Mononuclear cell (primary cell): ENCODE measurements around the gene KCNQ1. TPM values are rescaled to one million over a fixed set of nuclear protein-coding genes. Genes with fewer than 3 reads are reported as not detected.

ENCODE experiments used
- H3K27me3 ChIP-seq: 2 replicates; pipeline ENCODE4 v1.6.0; 2011; ENCODE audit warnings: low read length, control low read depth; ENCODE audit not compliant: insufficient read depth
- H3K4me1 ChIP-seq: 2 replicates; pipeline ENCODE4 v1.5.1; 2011; ENCODE audit warnings: mild to moderate bottlenecking, low read length, control low read depth; ENCODE audit not compliant: insufficient read depth
- H3K4me3 ChIP-seq: 2 replicates; pipeline ENCODE4 v1.5.1; 2011; ENCODE audit warnings: mild to moderate bottlenecking, low read length, moderate library complexity
- H3K9me3 ChIP-seq: 2 replicates; pipeline ENCODE4 v1.5.1; 2011; ENCODE audit warnings: low read depth, mild to moderate bottlenecking, control low read depth, low read length
- total RNA-seq: library from RNA; depleted of rRNA; stranded (reverse); fragments of >200 nt; gene quantifications from one replicate; pipeline ENCODE4 v1.2.3, GENCODE V29; 2012

KCNQ1 gene
- total RNA-seq, 1 donor = 12.7 TPM

DNA sequence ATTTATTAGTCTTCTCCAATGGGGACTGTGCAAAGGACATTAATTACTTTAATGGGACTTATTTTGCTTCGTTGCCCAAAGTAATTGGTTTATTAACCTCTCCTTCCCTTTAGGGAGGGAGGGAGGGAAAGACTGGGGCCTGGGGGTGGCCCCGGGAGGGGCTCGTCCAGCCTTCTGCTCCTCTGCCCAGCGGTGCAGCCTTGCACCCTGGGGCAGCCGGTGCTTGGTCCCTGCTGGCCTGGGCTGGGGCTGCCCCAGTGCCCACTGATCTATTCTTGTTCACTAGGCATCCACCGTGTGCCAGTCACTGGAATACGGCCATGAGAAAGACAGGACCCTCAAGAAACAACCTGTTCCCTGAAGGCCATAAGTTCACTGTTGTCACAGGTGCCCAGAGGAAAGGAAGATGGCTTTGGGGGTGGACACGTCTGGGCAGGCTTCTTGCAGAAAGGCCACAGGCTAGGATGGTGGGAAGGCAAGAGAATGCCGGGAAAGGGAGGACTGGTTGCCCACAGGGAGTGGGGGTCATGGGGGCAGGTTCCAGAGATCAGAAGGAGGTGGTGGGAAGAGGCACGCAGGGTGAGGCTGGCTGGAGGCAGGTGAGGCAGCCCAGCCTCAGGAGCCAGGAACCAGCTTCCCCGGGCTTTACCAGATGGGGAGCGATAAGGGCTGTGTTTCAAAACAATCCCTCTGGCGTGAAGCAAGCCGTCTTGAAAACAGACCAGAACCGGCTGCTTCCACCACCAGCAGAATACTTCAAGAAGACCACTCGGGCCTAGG, 302.6 kb downstream of the KCNQ1 start:
- H3K27me3 ChIP-seq = no peaks in the 10 kb centered on the region
- H3K4me1 ChIP-seq = no peaks in the 10 kb centered on the region
- no peak overlapping the region for H3K4me3 ChIP-seq
- H3K9me3 ChIP-seq = no peaks in the 10 kb centered on the region

DNA sequence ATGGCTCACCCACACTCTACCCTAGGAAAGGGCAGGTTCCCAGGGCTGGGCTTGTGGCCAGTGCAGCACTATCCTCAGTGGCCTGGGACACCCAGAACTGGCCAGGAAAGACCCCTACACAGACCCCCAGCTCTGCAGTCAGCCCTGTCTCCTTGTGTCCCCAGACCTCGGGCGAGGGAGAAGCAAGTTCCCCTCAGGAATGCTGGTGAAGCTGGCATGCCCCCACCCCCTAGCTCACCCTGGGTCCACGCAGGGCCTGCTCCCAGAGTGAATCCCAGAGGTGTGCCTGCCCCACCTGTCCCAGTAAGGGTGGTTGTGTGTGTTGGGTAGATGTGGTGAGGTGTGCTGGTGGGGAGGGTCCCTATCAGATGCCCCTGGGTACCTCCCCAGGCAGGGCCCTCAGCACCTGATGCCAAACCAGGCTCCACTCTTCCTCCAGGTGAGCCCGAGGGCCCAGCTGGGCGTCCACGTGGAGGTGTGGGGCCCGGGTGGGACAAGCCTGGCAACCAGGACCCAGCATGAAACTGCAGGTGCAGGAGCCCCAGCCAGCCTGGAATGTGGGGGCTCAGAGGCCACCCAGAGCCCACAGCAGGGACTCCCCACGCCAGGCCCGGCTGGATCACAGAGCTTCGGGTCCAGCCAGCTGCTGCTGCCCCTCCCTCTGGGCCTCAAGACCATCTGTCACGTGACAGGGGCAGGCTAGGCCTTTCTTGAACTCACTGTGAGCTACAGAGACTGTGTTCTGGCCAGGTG, 303.4 kb downstream of the KCNQ1 start:
- Histone ChIP-seq H3K4me1 (no peaks in the 10 kb centered on the region), H3K27me3 (no peaks in the 10 kb centered on the region), H3K9me3 (no peaks in the 10 kb centered on the region), H3K4me3 (no peak overlapping the region)

DNA sequence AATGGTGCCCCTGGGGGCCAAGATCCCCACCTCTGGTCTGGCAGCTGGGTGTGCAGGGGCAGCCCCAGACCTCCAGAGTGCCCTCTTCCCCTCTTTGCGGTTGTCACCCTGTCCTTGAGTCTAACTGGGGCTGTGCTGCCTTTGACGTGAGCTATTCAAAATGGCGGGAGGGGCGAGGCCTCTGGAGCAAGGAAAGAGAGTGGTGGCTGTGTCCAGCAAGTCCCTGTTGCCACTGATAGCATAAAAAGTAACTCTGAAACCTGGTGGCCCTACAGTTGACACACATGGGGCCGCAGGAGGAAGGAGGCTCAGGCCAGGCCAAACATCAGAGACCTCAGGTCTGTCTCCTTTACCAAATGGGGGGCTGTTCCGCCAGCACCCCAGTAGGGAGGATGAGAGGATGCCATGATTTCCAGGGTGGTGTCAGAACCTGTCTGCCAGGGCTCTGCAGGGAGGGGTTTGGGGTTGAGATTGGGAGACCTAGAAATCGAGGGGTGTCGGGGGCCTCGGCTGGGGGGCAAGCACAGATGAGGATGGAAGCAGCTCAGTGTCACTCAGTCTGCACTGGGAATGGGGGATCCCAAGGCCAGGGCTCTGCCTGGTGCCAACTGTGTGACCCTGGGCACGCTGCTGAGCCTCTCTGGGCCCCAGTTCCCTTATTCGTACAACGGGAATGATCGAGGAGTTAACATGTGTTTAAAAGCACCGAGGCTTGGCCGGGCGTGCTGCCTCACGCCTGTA, 304.2 kb downstream of the KCNQ1 start:
- Histone ChIP-seq H3K9me3 (no peaks in the 10 kb centered on the region), H3K4me3 (no peak overlapping the region), H3K4me1 (no peaks in the 10 kb centered on the region), H3K27me3 (no peaks in the 10 kb centered on the region)

GRCh38 chr11:2750101-2750681, 305.4 kb downstream of the KCNQ1 start:
- H3K4me3 ChIP-seq = no peak overlapping the region
- H3K27me3 ChIP-seq = no peaks in the 10 kb centered on the region
- H3K9me3 ChIP-seq = no peaks in the 10 kb centered on the region
- no peaks in the 10 kb centered on the region for H3K4me1 ChIP-seq

- no peaks in the 10 kb centered on the region for H3K27me3 ChIP-seq
- no peaks in the 10 kb centered on the region for H3K4me1 ChIP-seq
- H3K9me3 ChIP-seq = no peaks in the 10 kb centered on the region
- H3K4me3 ChIP-seq = no peak overlapping the region
Observed at GRCh38 chr11:2750682-2751522, 306.1 kb downstream of the KCNQ1 start.

GRCh38 chr11:2751523-2752203, 306.9 kb downstream of the KCNQ1 start:
- H3K4me1 ChIP-seq = no peaks in the 10 kb centered on the region
- no peaks in the 10 kb centered on the region for H3K9me3 ChIP-seq
- no peaks in the 10 kb centered on the region for H3K27me3 ChIP-seq
- no peak overlapping the region for H3K4me3 ChIP-seq

- Histone ChIP-seq H3K27me3 (no peaks in the 10 kb centered on the region), H3K4me3 (no peak overlapping the region), H3K4me1 (no peaks in the 10 kb centered on the region), H3K9me3 (no peaks in the 10 kb centered on the region)
Observed at GRCh38 chr11:2752204-2752770, 307.5 kb downstream of the KCNQ1 start.

DNA sequence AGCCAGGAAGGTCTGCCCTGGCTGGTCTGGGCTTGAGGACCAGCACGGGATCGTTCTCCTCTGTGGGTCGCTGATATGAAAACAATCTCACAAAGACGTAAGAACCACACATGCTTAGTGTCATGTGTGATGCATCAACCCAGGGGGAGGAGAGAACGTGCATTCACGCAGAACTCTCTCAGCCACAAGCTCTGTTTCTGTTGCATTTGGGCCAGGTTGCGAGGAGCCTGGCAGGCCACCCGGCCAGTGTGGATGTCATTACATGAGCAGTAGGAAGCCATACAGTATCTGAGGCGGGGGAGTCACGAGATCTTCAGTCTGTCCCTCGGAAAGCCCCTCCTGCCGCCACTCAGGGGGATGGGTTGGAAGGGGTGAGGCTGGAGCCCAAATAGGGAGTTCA, 308.1 kb downstream of the KCNQ1 start:
- no peaks in the 10 kb centered on the region for H3K9me3 ChIP-seq
- no peaks in the 10 kb centered on the region for H3K27me3 ChIP-seq

DNA sequence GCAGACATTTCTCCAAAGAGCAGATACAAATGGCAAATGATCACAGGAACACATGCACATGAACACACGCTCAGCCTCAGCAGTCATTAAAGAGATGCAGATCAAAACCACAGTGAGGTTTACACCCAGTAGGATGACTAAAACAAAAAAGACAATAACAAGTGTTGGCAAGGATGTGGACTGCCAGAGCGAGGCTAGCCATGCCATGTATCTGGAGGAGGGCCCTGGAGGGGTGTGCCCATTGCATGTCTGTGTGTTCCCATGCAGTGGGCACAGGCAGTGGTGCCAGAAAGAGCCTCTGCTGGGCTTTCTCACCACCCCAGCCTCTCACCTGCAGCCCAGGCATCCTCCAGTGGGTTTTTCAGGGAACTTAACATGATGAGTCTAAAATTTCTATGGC, 309.2 kb downstream of the KCNQ1 start:
- Histone ChIP-seq H3K9me3 (no peaks in the 10 kb centered on the region), H3K27me3 (no peaks in the 10 kb centered on the region), H3K4me3 (no peak overlapping the region), H3K4me1 (no peaks in the 10 kb centered on the region)

More for the DNA sequence above, 308.1 kb downstream of the KCNQ1 start:
- H3K4me1 ChIP-seq = no peaks in the 10 kb centered on the region
- H3K4me3 ChIP-seq = no peak overlapping the region

DNA sequence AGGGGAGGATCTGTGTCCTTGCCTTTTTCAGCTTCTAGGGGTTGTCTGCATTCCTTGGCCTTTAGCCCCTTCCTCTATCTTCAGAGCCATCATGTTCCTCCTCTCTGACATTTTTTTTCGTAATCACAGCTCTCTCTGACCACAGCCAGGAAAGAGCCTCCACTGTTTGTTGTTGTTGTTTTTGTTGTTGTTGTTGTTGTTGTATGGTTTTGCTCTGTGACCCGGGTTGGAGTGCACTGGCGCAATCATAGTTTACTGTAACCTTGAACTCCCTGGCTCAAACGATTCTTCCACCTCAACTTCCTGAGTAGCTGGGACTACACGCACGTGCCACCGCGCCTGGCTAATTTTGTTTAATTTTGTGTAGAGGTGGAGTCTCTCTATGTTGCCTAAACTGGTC, 310.3 kb downstream of the KCNQ1 start:
- H3K4me1 ChIP-seq = no peaks in the 10 kb centered on the region
- H3K27me3 ChIP-seq = no peaks in the 10 kb centered on the region

DNA sequence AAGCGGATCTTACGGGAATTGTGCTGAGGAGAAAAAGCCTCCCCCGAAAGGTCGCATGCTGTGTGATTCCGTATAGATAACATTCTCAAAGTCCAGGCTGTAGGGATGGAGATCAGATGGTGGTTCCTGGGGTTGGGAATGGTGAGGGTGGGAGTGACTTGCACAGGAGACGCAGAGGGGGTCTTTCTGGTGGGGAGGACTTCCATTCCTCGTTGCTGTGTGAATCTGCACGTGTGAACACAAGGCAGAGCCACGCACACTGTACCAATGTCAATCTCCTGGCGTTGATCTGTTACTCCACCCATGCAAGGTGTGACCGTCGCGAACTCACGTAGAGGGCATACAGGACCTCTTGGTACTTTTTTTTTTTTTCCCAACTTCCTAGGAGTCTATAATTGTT, 313.9 kb downstream of the KCNQ1 start:
- no peaks in the 10 kb centered on the region for H3K4me1 ChIP-seq
- H3K9me3 ChIP-seq = no peaks in the 10 kb centered on the region
- H3K4me3 ChIP-seq = no peak overlapping the region
- no peaks in the 10 kb centered on the region for H3K27me3 ChIP-seq

More for the DNA sequence above, 310.3 kb downstream of the KCNQ1 start:
- Histone ChIP-seq H3K9me3 (no peaks in the 10 kb centered on the region), H3K4me3 (no peak overlapping the region)

DNA sequence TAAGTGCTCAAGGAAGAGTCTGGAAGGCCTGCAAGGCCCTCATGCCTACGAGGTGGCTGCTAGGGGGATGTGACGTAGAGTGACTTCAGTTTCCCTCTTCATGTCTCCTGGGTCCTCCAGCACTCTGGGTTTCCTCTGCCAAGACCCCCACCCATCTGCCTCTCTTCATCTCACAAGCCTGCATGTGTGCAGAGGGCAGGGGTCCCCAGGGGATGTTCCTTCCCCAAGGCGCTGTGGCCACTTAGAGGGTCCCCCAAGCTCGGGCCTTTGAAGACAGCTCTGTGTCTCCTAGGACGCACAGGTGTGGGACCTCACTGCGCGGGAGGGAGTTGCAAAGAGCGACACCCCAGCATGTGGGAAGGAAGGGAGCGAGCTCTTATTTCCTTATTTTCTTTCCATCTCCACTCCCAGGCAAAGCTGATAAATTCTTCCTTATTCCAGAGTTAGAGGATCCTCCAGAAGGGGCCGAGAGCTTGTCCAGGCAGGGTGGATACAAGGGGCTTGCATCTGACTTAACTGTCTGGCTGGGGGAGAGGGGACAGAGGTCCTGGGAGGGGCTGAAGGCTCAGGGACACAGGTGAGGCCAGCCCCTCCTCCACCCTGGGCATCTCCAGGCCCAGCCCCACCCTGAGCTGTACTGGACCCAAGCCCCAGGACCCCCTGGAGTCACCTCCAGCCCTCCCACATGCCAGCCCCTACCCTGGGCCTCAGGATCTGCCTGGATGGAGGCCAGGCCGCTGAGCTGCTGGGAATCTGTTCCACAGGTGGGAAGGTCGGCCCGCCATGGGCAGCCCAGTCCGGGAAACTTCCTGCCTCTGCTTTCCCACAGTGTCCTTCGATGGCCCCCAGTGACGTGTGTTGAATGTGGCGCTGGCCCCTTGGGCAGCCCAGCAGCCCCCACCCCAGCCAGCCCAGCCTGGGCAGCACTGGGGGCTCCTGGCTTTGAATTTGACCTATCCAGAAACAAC, 314.7 kb downstream of the KCNQ1 start:
- Histone ChIP-seq H3K4me1 (no peaks in the 10 kb centered on the region), H3K27me3 (no peaks in the 10 kb centered on the region), H3K9me3 (no peaks in the 10 kb centered on the region), H3K4me3 (no peak overlapping the region)
